ENCODE measurements around the gene CFAP46.

- no peak for TF ChIP-seq MEF2A (IDR thresholded peaks at IDR 0.05; ENCODE audit: borderline replicate concordance, low read depth)
- no peak for TF ChIP-seq ZBTB33 (IDR thresholded peaks at IDR 0.05; ENCODE audit: borderline replicate concordance, low read depth)
- TF ChIP-seq RCOR1 (IDR thresholded peaks at IDR 0.05; ENCODE audit: low read length) = no peak
These were observed 81.2 kb downstream of the CFAP46 start for GRCh38 chr10:132861116-132861691.
